ENCODE measurements around the gene FIBP. TPM values are rescaled to one million over a fixed set of nuclear protein-coding genes. Genes with fewer than 3 reads are reported as not detected.

FIBP gene
- total RNA-seq, 1 experiment from 2014 or later = 221 TPM

DNA sequence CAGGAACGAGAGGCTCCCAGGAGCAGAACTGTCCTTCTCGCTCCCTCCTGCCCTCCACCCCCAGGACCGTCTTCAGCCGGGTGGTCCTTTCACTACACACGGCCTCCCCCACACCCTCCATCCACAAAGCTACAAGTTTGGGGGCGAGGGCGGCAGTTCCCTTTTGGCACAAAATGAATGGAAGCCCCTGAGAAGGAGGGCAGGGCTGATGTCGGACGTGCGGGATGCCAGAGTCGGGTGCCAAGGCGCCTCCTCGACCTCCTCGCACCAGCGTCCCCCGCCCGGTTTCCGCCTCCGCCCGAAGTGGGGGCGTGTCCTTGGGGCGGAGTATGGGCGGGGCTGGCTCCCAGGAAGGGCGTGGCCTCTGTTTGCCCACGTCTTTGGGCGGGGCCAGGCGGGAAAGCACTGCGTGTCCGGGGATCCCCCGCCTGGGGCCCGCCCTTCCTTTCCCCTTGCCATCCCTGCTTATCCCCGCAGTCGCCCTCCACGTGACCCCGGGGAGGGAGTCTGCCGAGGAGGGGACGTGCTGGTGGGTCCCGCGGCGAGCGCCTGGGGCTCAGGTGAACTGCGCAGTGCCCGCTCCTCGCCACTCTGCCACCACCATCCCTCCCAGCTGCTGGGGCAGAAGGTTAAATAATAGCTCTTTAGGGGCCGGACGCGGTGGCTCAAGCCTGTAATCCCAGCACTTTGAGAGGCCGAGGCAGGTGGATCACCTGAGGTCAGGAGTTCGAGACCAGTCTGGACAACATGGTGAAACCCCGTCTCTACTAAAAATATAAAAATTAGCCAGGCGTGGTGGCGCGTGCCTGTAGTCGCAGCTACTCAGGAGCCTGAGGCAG is 14.7 kb downstream of the FIBP start:
- no peaks in the 10 kb centered on the region for H3K9me3 ChIP-seq (ENCODE audit: low read length)
- H3K9ac ChIP-seq (ENCODE audit: low read length) = peak overlapping the region; percentile 55
- no peaks in the 10 kb centered on the region for H3F3A ChIP-seq (ENCODE audit: low read length, unreplicated experiment)
- ATAC-seq (peak; percentile 76), DNase-seq (peak; percentile 98)
- H3K27me3 ChIP-seq (ENCODE audit: low read length) = no peaks in the 10 kb centered on the region
- peaks cover 6% of the 10 kb centered on the region for H3K4me1 ChIP-seq (ENCODE audit: insufficient read depth, low read length)
- ChIA-PET CTCF (interaction anchor here (1.0 kb wide), 1 partner anchor 15 kb away, joined by 3 read pairs; the partner anchor contains the start of gene FIBP), POLR2A (ENCODE audit: unreplicated experiment) (interaction anchor here (0.7 kb wide), 1 partner anchor 13 kb away, joined by 3 read pairs; no protein-coding TSS in a partner anchor)
- H3K4me2 ChIP-seq (ENCODE audit: low read length) = peak overlapping the region; percentile 99
- H3K27ac ChIP-seq (ENCODE audit: low read length) = no peak overlapping the region
- no peaks in the 10 kb centered on the region for H3K79me2 ChIP-seq (ENCODE audit: low read length)
- intact Hi-C loops (cut with micrococcal nuclease) = no loop called here
- H4K20me1 ChIP-seq (ENCODE audit: low read length) = no peaks in the 10 kb centered on the region
- TSS peak; percentile 82 for BruUV-seq (replicated peaks)
- peak overlapping the region; percentile 78 for H3K4me3 ChIP-seq (ENCODE audit: low read length)
- no peaks in the 10 kb centered on the region for H3K36me3 ChIP-seq (ENCODE audit: low read depth, low read length)
- H3K9me2 ChIP-seq (replicated peaks; ENCODE audit: low read length) = no peaks in the 10 kb centered on the region
- TF ChIP-seq EZH2 (IDR thresholded peaks at IDR 0.05; ENCODE audit: low read length, unreplicated experiment) (no peak), EZH2phosphoT487 (IDR thresholded peaks at IDR 0.05; ENCODE audit: borderline replicate concordance, low read length) (no peak)
- TF ChIP-seq, protein P1, sequence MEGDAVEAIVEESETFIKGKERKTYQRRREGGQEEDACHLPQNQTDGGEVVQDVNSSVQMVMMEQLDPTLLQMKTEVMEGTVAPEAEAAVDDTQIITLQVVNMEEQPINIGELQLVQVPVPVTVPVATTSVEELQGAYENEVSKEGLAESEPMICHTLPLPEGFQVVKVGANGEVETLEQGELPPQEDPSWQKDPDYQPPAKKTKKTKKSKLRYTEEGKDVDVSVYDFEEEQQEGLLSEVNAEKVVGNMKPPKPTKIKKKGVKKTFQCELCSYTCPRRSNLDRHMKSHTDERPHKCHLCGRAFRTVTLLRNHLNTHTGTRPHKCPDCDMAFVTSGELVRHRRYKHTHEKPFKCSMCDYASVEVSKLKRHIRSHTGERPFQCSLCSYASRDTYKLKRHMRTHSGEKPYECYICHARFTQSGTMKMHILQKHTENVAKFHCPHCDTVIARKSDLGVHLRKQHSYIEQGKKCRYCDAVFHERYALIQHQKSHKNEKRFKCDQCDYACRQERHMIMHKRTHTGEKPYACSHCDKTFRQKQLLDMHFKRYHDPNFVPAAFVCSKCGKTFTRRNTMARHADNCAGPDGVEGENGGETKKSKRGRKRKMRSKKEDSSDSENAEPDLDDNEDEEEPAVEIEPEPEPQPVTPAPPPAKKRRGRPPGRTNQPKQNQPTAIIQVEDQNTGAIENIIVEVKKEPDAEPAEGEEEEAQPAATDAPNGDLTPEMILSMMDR (conservative IDR thresholded peaks at IDR 0.05; ENCODE audit: low read depth, low read length) = no peak
- peak overlapping the region; percentile 87 for H2AFZ ChIP-seq (ENCODE audit: low read length)

DNA sequence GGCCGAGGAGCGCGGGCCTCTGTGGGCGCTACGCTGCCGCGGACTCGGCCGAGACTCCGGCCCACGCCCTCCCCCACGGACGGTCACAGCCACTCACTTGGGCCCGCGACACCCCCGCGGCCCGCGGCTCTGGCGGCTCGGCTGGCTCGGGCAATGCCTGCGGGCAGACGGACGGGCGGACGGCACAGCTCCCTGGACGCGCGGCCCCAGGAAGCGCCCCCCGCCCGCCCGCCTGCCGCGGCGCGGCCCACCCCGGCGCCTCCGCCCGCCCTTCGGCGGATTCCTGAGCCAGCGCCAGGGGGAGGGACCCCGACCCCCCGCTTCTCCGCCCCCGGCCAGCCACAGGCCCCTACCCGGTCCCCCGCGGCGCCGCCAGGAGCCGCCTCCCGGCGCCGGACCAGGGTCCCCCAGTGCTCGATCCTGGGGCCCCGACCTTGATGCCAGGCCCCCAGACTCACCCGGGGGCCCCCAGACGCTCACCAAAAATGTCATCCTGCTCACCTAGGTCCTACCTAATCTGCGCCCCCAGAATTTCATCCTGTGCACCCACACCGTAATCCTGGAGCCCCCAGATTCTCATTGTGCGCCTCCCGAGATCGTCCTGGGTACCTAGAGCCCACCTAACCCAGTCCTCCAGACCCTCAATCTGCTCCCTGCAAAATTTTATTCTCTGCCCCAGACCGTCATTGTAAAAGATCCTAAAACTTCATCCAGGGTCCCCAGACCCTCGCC is 15.5 kb downstream of the FIBP start, which contains the start of gene EFEMP2:
Gene EFEMP2, minus strand, starts transcription at position 215 of the 732 bp plus-strand sequence. CDS start 446 bp downstream, outside the sequence.
- H3K9me3 ChIP-seq (ENCODE audit: low read length) = no peaks in the 10 kb centered on the region
- 0 out of 2 replicates have a peak, but pooled peaks have one; percentile 2 for ATAC-seq
- CTCF ChIA-PET = interaction anchor here (1.0 kb wide), 1 partner anchor 13 kb away, joined by 3 read pairs; the partner anchor contains the start of gene MUS81
- no TSS peak for BruUV-seq (replicated peaks)
- no peak for DNase-seq
- H3F3A ChIP-seq (ENCODE audit: low read length, unreplicated experiment) = no peaks in the 10 kb centered on the region
- peaks cover 6% of the 10 kb centered on the region for H3K4me1 ChIP-seq (ENCODE audit: insufficient read depth, low read length)
- H3K36me3 ChIP-seq (ENCODE audit: low read depth, low read length) = no peaks in the 10 kb centered on the region
- H3K4me3 ChIP-seq (ENCODE audit: low read length) = peak within 1 kb of the TSS; percentile 78
- no peaks in the 10 kb centered on the region for H3K27me3 ChIP-seq (ENCODE audit: low read length)
- POLR2A ChIA-PET (ENCODE audit: unreplicated experiment) = interaction anchor here (0.7 kb wide), 1 partner anchor 12 kb away, joined by 3 read pairs; no protein-coding TSS in a partner anchor
- TF ChIP-seq EZH2phosphoT487 (IDR thresholded peaks at IDR 0.05; ENCODE audit: borderline replicate concordance, low read length) (no peak), EZH2 (IDR thresholded peaks at IDR 0.05; ENCODE audit: low read length, unreplicated experiment) (no peak)
- TF ChIP-seq, protein P1 (conservative IDR thresholded peaks at IDR 0.05; ENCODE audit: low read depth, low read length) = no peak
- H4K20me1 ChIP-seq (ENCODE audit: low read length) = no peaks in the 10 kb centered on the region
- no peaks in the 10 kb centered on the region for H3K79me2 ChIP-seq (ENCODE audit: low read length)
- peak within 1 kb of the TSS; percentile 87 for H2AFZ ChIP-seq (ENCODE audit: low read length)
- peak within 1 kb of the TSS; percentile 55 for H3K9ac ChIP-seq (ENCODE audit: low read length)
- intact Hi-C loops (cut with micrococcal nuclease) = no loop called here
- no peak within 1 kb of the TSS for H3K27ac ChIP-seq (ENCODE audit: low read length)
- H3K4me2 ChIP-seq (ENCODE audit: low read length) = peak within 1 kb of the TSS; percentile 99
- H3K9me2 ChIP-seq (replicated peaks; ENCODE audit: low read length) = no peaks in the 10 kb centered on the region
